T-helper 17 cell (primary cell): ENCODE results near the gene LCNL1. TPM values are rescaled to one million over a fixed set of nuclear protein-coding genes. Genes with fewer than 3 reads are reported as not detected.
A peak's percentile ranks its signal among the peaks of the same experiment; 100 is the strongest.

Experiments used
- ATAC-seq: fragments of 150-1000 bp; cut with Tn5 transposase; 2 replicates; pipeline ENCODE4 v1.10.0; 2021; ENCODE audit warnings: mild to moderate bottlenecking, moderate library complexity
- DNase-seq, 3 donors: peaks; one replicate each; pipeline versions ENCODE4 v3.0.0 to v3.0.0-alpha.2; 2020 to 2021
- H3K9me3 ChIP-seq: one replicate; pipeline ENCODE4 v1.7.0; 2013; ENCODE audit warnings: low read length, mild to moderate bottlenecking; ENCODE audit not compliant: control insufficient read depth, poor library complexity, severe bottlenecking
- H3K27ac Mint-ChIP-seq: one replicate; pipeline ENCODE4 v1.8.0; 2022; ENCODE audit warnings: mild to moderate bottlenecking, moderate library complexity, mixed read lengths
- H3K27me3 Mint-ChIP-seq: one replicate; pipeline ENCODE4 v1.8.0; 2022; ENCODE audit warnings: mixed read lengths
- H3K36me3 Mint-ChIP-seq: one replicate; pipeline ENCODE4 v1.8.0; 2022; ENCODE audit warnings: low read depth, mixed read lengths
- H3K4me1 Mint-ChIP-seq: one replicate; pipeline ENCODE4 v1.8.0; 2022; ENCODE audit warnings: mild to moderate bottlenecking, mixed read lengths
- H3K4me3 Mint-ChIP-seq: one replicate; pipeline ENCODE4 v1.8.0; 2022; ENCODE audit warnings: mild to moderate bottlenecking, moderate library complexity, mixed read lengths
- total RNA-seq, 4 donors: library from RNA in 2 of 4; stranded (reverse) in 2 of 4; gene quantifications; one replicate each; pipeline ENCODE4 v1.2.3 and lab custom pipeline; 2022 to 2026

The LCNL1 gene
- 1 to 10 TPM in 1 of 2 donors, under 1 TPM in 1; 0.96 to 2.9 TPM for total RNA-seq
- 0.98 to 1.2 reads per million in 2 donors for total RNA-seq (lab: John Stamatoyannopoulos, UW)

GRCh38 chr9:136982232-136983051 lies at the start of gene LCNL1:
Gene LCNL1 (plus strand): TSS chr9:136982993. CDS start chr9:136983587, 594 bp downstream.
- Mint-ChIP-seq H3K27ac (no peak within 1 kb of the TSS), H3K4me1 (peaks cover 10% of the 10 kb centered on the region), H3K4me3 (peak within 1 kb of the TSS; percentile 53), H3K27me3 (peaks cover 10% of the 10 kb centered on the region), H3K36me3 (peaks cover 5% of the 10 kb centered on the region)
- ATAC-seq (no peak), DNase-seq (no peak)
- H3K9me3 ChIP-seq: no peaks in the 10 kb centered on the region

- DNase-seq (no peak), ATAC-seq (no peak)
- no peak overlapping the region for H3K27ac Mint-ChIP-seq
- H3K9me3 ChIP-seq: no peaks in the 10 kb centered on the region
- peaks cover 8% of the 10 kb centered on the region for H3K4me1 Mint-ChIP-seq
- no peaks in the 10 kb centered on the region for H3K27me3 Mint-ChIP-seq
- H3K36me3 Mint-ChIP-seq: peaks cover 1% of the 10 kb centered on the region
- no peak overlapping the region for H3K4me3 Mint-ChIP-seq
Measured at GRCh38 chr9:136934277-136934676, 48.5 kb upstream of the LCNL1 start.

DNA sequence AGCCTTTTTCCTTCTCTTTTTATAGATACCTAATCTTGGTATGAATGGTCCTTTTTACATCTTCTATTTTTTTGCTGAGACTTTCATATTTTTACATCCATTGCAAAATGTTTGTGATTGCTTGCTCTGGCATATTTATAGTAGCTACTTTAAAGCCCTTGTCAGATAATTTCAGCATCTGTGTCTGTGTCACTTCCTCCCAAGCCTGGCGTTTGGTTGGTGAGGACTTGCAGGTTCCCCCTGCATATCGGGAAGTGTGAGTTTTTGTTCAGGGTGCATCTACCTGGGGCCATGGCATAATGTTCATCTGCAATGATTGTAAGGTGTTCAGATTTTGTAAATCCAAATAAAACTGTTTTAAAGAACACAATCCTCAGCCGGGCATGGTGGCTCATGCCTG lies 47.1 kb upstream of the LCNL1 start:
- H3K27ac Mint-ChIP-seq: no peak overlapping the region
- DNase-seq: no peak
- H3K4me1 Mint-ChIP-seq: peaks cover 8% of the 10 kb centered on the region
- no peak for ATAC-seq
- H3K9me3 ChIP-seq: no peaks in the 10 kb centered on the region
- no peaks in the 10 kb centered on the region for H3K27me3 Mint-ChIP-seq
- H3K36me3 Mint-ChIP-seq: peaks cover 4% of the 10 kb centered on the region
- H3K4me3 Mint-ChIP-seq: no peak overlapping the region

- Mint-ChIP-seq H3K4me1 (peaks cover 8% of the 10 kb centered on the region), H3K27me3 (no peaks in the 10 kb centered on the region), H3K4me3 (no peak overlapping the region), H3K27ac (no peak overlapping the region), H3K36me3 (peaks cover 4% of the 10 kb centered on the region)
- no peaks in the 10 kb centered on the region for H3K9me3 ChIP-seq
- no peak for DNase-seq
- no peak for ATAC-seq
Measured at GRCh38 chr9:136936645-136937170, 46.1 kb upstream of the LCNL1 start.

DNA sequence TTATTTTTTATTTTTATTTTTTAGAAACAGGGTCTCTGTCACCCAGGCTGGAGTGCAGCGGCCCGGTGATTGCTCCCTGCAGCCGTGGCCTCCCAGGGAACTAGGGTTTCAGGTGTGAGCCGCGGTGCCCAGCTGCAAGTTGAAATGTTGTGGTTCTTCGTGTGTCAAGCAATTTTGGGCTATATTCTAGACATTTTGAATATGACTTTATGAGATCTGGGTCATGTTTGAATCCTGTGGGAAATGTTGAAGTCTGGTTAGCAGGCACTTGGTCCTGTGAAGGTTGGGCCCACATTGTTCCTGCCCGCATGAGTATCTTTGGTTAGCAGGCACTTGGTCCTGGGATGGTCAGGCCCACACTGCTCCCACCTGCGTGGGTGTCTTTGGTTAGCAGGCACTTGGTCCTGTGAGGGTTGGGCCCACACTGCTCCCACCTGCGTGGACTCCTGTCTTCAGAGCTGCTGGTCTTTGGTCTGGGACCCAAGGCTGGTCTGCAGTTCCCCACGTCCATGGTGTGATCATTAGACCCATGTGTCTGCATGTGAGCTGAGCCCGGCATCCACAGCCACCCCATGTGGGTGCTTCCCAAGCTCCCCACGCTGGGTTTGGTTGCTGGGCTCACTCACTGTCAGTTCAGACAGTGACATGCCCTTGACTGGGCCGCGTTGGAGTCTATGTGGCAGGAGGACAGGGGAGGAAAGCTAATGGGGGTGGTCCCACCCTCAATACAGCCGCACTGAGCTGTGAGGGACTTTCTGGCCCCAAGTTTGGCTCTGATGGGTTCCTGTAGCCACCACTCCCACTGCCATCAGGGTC lies 45.4 kb upstream of the LCNL1 start:
- Mint-ChIP-seq H3K4me1 (peaks cover 8% of the 10 kb centered on the region), H3K27ac (peak overlapping the region; percentile 11), H3K27me3 (no peaks in the 10 kb centered on the region), H3K4me3 (no peak overlapping the region), H3K36me3 (peaks cover 4% of the 10 kb centered on the region)
- H3K9me3 ChIP-seq: no peaks in the 10 kb centered on the region
- ATAC-seq (no peak), DNase-seq (no peak)

- no peak for ATAC-seq
- Mint-ChIP-seq H3K4me1 (no peaks in the 10 kb centered on the region), H3K36me3 (peaks cover 4% of the 10 kb centered on the region), H3K27ac (no peak overlapping the region), H3K27me3 (no peaks in the 10 kb centered on the region), H3K4me3 (no peak overlapping the region)
- H3K9me3 ChIP-seq: no peaks in the 10 kb centered on the region
- no peak for DNase-seq
Measured at GRCh38 chr9:136939431-136939995, 43.3 kb upstream of the LCNL1 start.

DNA sequence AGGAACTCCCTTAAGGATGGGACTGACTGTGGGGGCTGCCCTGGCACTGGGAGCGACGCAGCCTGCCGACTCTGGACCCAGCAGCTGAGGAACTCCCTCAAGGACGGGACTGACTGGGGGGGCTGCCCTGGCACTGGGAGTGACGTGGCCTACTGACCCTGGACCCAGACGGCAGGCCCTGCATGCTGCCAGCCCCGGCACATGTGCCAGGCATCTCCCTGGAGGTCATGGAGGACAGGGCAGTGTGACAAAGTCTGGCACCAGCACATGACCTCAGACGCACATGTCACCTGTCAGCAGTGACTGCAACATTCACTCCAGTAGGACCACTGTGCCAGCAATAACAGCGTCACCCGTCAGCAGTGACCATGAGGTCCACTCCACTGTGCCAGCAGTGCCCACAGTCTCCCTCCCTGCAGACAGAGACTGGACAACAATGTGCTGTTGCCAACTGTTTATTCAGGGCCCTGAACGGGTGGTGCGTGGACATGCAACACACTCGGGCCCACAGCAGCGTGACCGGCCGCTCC lies 42.7 kb upstream of the LCNL1 start:
- DNase-seq: no peak
- H3K9me3 ChIP-seq: no peaks in the 10 kb centered on the region
- H3K27me3 Mint-ChIP-seq: no peaks in the 10 kb centered on the region
- H3K36me3 Mint-ChIP-seq: peaks cover 4% of the 10 kb centered on the region
- ATAC-seq: no peak
- H3K4me1 Mint-ChIP-seq: peaks cover 4% of the 10 kb centered on the region
- H3K4me3 Mint-ChIP-seq: no peak overlapping the region
- no peak overlapping the region for H3K27ac Mint-ChIP-seq

DNA sequence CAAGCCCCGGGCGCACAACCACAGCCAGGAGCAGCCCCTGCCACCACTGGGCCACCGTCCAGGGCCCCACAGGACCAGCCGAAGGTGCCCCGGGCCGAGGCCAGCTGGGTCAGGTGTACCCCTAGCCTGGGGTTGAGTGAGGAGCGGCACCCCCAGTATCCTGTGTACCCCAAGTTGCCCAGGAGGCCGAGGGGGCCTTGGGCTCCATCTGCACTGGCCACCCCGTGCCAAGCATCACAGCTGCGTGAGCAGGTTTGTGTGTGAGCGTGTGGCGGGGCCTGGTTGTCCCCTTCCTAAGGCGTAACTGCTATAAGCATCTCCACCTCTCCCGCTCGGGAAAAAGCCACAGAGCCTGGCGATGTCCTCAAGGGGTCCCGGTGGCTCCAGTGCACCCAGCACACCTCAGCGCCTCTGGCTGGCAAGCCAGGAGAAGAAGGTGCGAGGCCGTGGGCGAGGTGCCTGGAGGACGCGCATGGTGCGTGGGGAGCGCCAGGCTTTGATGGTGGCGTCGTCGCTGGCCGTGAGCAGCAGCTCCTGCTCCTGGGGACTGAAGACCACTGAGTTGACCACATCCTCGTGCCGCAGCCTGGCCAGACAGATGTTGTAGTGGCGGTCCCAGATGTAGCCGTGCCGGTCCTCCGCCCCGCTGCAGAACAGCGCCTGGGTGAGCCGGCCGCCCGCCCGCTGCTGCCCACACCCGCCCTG lies 42.1 kb upstream of the LCNL1 start:
- no peak for ATAC-seq
- no peak for DNase-seq
- no peak overlapping the region for H3K4me3 Mint-ChIP-seq
- no peaks in the 10 kb centered on the region for H3K27me3 Mint-ChIP-seq
- H3K9me3 ChIP-seq: no peaks in the 10 kb centered on the region
- H3K36me3 Mint-ChIP-seq: peaks cover 4% of the 10 kb centered on the region
- H3K4me1 Mint-ChIP-seq: peaks cover 4% of the 10 kb centered on the region
- no peak overlapping the region for H3K27ac Mint-ChIP-seq

DNA sequence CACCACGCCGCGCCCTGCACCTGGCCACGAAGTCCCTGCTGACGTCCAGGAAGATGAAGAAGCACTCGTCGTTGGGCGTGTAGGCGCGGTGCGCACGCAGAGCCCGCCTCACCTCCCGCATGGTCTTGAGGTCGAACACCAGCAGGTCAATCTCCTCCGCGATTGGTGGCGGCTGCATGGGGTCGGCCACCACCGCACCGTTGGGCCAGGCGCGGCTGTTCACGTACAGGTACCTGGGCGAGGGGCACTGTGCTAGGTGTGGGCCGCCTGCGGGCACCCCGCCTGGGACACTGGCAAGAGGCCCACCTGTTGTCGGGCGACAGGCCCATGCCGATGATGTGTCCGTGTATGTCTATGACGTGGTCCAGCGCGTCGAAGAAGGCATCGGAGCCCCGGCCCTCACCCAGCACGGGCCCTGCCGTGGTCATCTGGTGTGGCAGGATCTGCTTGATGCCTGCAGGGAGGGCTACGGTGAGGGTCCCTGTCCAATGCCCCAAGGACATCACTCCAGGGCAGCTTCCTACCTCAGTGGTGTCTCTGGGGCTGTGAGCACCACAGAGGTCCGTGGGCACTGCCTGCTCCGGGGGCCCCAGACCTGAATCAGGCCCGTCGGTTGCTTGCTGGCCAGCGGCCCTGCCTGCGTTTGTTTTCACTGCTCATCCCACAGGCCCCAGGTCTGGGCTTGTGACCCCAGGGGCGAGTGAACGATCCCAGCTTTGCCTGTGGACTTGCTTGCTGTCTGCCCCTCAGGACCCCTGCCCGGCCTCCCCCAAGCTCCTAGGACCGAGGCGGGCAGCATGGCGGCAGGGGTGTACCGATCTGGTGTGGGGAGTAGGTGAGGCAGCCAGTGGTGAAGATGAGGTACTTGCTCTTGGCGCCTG lies 41.3 kb upstream of the LCNL1 start:
- Mint-ChIP-seq H3K4me1 (peaks cover 4% of the 10 kb centered on the region), H3K36me3 (peaks cover 4% of the 10 kb centered on the region), H3K27ac (no peak overlapping the region), H3K27me3 (no peaks in the 10 kb centered on the region), H3K4me3 (no peak overlapping the region)
- ATAC-seq (no peak), DNase-seq (no peak)
- no peaks in the 10 kb centered on the region for H3K9me3 ChIP-seq

- peak overlapping the region; percentile 85 for H3K4me3 Mint-ChIP-seq
- H3K27me3 Mint-ChIP-seq: no peaks in the 10 kb centered on the region
- peaks cover 4% of the 10 kb centered on the region for H3K4me1 Mint-ChIP-seq
- ATAC-seq: no peak
- DNase-seq: no peak
- H3K27ac Mint-ChIP-seq: no peak overlapping the region
- H3K9me3 ChIP-seq: no peaks in the 10 kb centered on the region
- H3K36me3 Mint-ChIP-seq: peaks cover 4% of the 10 kb centered on the region
Measured at GRCh38 chr9:136942112-136942880, 40.5 kb upstream of the LCNL1 start.

DNA sequence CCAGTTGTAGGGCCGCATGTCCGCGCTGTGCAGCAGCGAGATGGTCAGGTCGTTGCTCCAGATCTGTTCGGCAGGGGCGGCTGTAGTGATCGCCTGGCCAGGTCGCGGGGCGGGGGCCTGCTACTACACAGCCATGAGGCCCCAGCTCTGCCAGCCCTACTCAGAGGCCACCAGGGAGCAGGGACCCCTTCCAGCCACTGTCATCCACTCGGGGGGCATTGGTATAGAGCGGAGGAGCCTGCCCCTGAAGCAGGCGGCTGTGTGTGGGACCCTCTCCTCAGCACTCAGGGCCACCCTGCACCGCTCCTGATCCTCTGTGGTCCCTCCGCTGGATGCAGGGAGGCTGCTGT lies 39.9 kb upstream of the LCNL1 start:
- Mint-ChIP-seq H3K27me3 (no peaks in the 10 kb centered on the region), H3K36me3 (peaks cover 4% of the 10 kb centered on the region), H3K4me1 (peaks cover 4% of the 10 kb centered on the region), H3K4me3 (peak overlapping the region; percentile 85), H3K27ac (no peak overlapping the region)
- no peak for ATAC-seq
- no peak for DNase-seq
- no peaks in the 10 kb centered on the region for H3K9me3 ChIP-seq
